ENCODE results near the gene OR2Z1. TPM values are rescaled to one million over a fixed set of nuclear protein-coding genes. Genes with fewer than 3 reads are reported as not detected.
"Not testable (repeated sequence)": the region's sequence is repeated elsewhere in the genome, so short reads cannot be mapped to it uniquely, and the experiment has no call there.

OR2Z1 gene
- polyA plus RNA-seq, 1 experiment = not detected

DNA sequence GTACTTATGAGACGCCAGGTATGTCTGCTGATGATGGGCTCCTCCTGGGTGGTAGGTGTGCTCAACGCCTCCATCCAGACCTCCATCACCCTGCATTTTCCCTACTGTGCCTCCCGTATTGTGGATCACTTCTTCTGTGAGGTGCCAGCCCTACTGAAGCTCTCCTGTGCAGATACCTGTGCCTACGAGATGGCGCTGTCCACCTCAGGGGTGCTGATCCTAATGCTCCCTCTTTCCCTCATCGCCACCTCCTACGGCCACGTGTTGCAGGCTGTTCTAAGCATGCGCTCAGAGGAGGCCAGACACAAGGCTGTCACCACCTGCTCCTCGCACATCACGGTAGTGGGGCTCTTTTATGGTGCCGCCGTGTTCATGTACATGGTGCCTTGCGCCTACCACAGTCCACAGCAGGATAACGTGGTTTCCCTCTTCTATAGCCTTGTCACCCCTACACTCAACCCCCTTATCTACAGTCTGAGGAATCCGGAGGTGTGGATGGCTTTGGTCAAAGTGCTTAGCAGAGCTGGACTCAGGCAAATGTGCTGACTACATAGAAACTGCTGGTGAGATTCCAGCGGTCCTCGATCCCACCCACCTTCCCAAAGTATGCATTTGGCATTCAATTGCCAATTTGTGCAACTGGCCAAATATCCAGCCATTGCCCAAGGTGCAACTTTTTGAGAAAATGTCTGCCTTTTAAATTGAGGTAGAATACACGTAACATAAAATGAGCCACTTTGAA lies 10.2 kb downstream of the OR2Z1 start:
- CTCF ChIA-PET = no interaction called here
- TF ChIP-seq, protein P1, sequence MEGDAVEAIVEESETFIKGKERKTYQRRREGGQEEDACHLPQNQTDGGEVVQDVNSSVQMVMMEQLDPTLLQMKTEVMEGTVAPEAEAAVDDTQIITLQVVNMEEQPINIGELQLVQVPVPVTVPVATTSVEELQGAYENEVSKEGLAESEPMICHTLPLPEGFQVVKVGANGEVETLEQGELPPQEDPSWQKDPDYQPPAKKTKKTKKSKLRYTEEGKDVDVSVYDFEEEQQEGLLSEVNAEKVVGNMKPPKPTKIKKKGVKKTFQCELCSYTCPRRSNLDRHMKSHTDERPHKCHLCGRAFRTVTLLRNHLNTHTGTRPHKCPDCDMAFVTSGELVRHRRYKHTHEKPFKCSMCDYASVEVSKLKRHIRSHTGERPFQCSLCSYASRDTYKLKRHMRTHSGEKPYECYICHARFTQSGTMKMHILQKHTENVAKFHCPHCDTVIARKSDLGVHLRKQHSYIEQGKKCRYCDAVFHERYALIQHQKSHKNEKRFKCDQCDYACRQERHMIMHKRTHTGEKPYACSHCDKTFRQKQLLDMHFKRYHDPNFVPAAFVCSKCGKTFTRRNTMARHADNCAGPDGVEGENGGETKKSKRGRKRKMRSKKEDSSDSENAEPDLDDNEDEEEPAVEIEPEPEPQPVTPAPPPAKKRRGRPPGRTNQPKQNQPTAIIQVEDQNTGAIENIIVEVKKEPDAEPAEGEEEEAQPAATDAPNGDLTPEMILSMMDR (IDR thresholded peaks at IDR 0.05; ENCODE audit: low read depth, low read length) = no peak

DNA sequence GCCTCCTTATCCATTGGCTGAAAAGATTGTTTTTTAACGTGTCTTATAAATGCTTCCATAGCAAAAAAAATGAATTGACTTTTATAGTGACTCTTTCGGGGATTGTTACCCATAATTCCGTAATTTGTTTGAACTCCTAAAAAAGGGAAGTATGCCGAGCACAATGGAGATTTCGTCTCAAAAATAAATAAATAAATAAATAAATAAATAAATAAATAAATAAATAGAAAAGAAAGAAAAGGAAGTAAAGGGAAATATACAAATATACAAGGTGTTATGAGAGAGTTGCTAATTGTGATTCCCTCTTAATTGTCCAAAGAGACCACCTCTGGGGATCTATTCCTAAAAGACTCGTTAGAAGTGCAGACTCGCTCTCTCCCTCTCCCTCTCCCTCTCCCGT lies 16.9 kb downstream of the OR2Z1 start:
- no peaks in the 10 kb centered on the region for H3K27me3 ChIP-seq (ENCODE audit: control insufficient read depth, insufficient read depth, low read length)
- TF ChIP-seq, protein P1 (IDR thresholded peaks at IDR 0.05; ENCODE audit: low read depth, low read length) = no peak
- H3K4me3 ChIP-seq (ENCODE audit: low read depth, low read length) = no peak overlapping the region
- H3K9me3 ChIP-seq (ENCODE audit: control insufficient read depth, insufficient read depth, low read length) = peaks cover 24% of the 10 kb centered on the region
- ChIA-PET CTCF (no interaction called here), POLR2A (no interaction called here)
- H3K27ac ChIP-seq (ENCODE audit: low read depth, low read length) = no peak overlapping the region
- DNase-seq (ENCODE audit: low read depth, low spot score) = no peak

More for the DNA sequence above, 10.2 kb downstream of the OR2Z1 start:
- no peak overlapping the region for H3K4me3 ChIP-seq (ENCODE audit: low read depth, low read length)
- no peak overlapping the region for H3K27ac ChIP-seq (ENCODE audit: low read depth, low read length)
- no peaks in the 10 kb centered on the region for H3K27me3 ChIP-seq (ENCODE audit: control insufficient read depth, insufficient read depth, low read length)
- DNase-seq (ENCODE audit: low read depth, low spot score) = no peak
- POLR2A ChIA-PET = interaction anchor here (0.7 kb wide), 1 partner anchor 88 kb away, joined by 3 read pairs; no protein-coding TSS in a partner anchor
- peaks cover 54% of the 10 kb centered on the region for H3K9me3 ChIP-seq (ENCODE audit: control insufficient read depth, insufficient read depth, low read length)

DNA sequence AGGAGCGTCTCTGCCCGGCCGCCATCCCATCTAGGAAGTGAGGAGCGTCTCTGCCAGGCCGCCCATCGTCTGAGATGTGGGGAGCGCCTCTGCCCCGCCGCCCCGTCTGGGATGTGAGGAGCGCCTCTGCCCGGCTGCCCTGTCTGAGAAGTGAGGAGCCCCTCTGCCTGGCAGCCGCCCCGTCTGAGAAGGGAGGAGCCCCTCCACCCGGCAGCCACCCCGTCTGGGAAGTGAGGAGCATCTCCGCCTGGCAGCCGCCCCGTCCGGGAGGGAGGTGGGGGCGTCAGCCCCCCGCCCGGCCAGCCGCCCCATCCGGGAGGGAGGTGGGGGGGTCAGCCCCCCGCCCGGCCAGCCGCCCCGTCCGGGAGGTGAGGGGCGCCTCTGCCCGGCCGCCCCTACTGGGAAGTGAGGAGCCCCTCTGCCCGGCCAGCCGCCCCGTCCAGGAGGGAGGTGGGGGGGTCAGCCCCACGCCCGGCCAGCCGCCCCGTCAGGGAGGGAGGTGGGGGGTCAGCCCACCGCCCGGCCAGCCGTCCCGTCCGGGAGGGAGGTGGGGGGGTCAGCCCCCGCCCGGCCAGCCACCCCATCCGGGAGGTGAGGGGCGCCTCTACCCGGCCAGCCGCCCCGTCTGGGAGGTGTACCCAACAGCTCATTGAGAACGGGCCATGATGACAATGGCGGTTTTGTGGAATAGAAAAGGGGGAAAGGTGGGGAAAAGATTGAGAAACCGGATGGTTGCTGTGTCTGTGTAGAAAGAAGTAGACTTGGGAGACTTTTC lies 18.0 kb downstream of the OR2Z1 start:
- H3K27me3 ChIP-seq (ENCODE audit: control insufficient read depth, insufficient read depth, low read length); H3K27ac ChIP-seq (ENCODE audit: low read depth, low read length); CTCF ChIA-PET; DNase-seq (ENCODE audit: low read depth, low spot score); POLR2A ChIA-PET; H3K4me3 ChIP-seq (ENCODE audit: low read depth, low read length): not testable (repeated sequence)
- H3K9me3 ChIP-seq (ENCODE audit: control insufficient read depth, insufficient read depth, low read length) = peaks cover 19% of the 10 kb centered on the region

DNA sequence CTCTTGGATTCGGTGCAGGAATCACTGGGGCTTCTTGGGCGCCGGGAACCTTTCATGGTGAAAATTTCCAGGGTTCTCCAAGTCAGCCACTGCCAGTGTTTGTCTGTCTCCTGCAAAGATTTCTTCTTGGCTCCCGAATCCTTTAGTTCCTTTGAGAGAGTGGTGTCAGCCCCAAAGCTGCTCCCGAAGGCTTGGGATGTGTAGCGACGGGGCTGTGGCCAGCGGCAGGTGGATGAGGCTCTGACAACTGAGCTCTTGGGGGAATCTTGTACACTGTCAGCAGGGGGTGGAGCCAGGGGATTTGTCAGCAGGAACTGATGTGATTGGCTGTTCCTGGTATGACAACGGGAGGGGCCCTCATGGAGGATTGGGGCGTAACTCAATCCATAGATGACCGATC lies 45.8 kb downstream of the OR2Z1 start:
- DNase-seq (ENCODE audit: low read depth, low spot score); H3K27me3 ChIP-seq (ENCODE audit: control insufficient read depth, insufficient read depth, low read length); POLR2A ChIA-PET; H3K9me3 ChIP-seq (ENCODE audit: control insufficient read depth, insufficient read depth, low read length); H3K4me3 ChIP-seq (ENCODE audit: low read depth, low read length); H3K27ac ChIP-seq (ENCODE audit: low read depth, low read length); CTCF ChIA-PET: not testable (repeated sequence)

DNA sequence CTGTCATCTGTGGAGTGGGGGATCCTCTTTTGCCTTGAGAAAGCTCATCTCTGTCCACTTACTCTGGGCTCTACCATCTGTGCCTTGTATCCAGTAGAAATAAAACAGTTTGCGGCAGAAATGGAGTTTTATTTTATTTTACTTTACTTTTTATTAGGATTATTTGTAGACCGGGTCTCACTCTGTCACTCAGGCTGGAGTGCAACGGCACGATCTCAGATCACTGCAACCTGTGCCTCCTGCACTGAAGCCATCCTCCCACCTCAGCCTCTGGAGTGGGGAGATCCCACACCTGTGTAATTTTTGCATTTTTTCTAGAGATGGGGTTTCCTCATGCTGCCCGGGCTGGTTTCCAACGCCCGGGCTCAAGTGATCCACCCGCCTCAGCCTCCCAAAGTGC lies 47.8 kb downstream of the OR2Z1 start:
- DNase-seq (ENCODE audit: low read depth, low spot score); H3K9me3 ChIP-seq (ENCODE audit: control insufficient read depth, insufficient read depth, low read length); H3K27ac ChIP-seq (ENCODE audit: low read depth, low read length); CTCF ChIA-PET; H3K27me3 ChIP-seq (ENCODE audit: control insufficient read depth, insufficient read depth, low read length); H3K4me3 ChIP-seq (ENCODE audit: low read depth, low read length); POLR2A ChIA-PET: not testable (repeated sequence)

DNA sequence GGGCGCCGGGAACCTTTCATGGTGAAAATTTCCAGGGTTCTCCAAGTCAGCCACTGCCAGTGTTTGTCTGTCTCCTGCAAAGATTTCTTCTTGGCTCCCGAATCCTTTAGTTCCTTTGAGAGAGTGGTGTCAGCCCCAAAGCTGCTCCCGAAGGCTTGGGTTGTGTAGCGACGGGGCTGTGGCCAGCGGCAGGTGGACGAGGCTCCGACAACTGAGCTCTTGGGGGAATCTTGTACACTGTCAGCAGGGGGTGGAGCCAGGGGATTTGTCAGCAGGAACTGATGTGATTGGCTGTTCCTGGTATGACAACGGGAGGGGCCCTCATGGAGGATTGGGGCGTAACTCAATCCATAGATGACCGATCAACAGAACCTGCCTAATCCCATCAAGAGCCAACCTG lies 52.2 kb downstream of the OR2Z1 start:
- H3K4me3 ChIP-seq (ENCODE audit: low read depth, low read length); H3K27ac ChIP-seq (ENCODE audit: low read depth, low read length); H3K27me3 ChIP-seq (ENCODE audit: control insufficient read depth, insufficient read depth, low read length); POLR2A ChIA-PET; H3K9me3 ChIP-seq (ENCODE audit: control insufficient read depth, insufficient read depth, low read length); CTCF ChIA-PET; DNase-seq (ENCODE audit: low read depth, low spot score): not testable (repeated sequence)

Small RNA genes lying within 50 kb of the gene (small RNA-seq; reads per million reads assigned to genes)
- gene AC012616.1 (ENCODE audit: insufficient read length, low read depth) = not detected

Other genes with a start within 250 kb of the OR2Z1 start
- not detected in 2 replicates for gene PRAM1, start 219.0 kb upstream of the OR2Z1 start, polyA plus RNA-seq (2011; rRNA removed)
- gene ZNF414, start 207.5 kb upstream of the OR2Z1 start, polyA plus RNA-seq (2011; rRNA removed) = 2.0 and 3.6 TPM in 2 replicates
- gene MYO1F, start 144.2 kb upstream of the OR2Z1 start, polyA plus RNA-seq (2011; rRNA removed) = 0.10 and 0.15 TPM in 2 replicates
- gene ADAMTS10, start 110.9 kb upstream of the OR2Z1 start, polyA plus RNA-seq (2011; rRNA removed) = 6.4 and 8.4 TPM in 2 replicates
- gene NFILZ, start 91.0 kb upstream of the OR2Z1 start, polyA plus RNA-seq (2011; rRNA removed) = not detected in 2 replicates
- gene ACTL9, start 22.8 kb upstream of the OR2Z1 start, polyA plus RNA-seq (2011; rRNA removed) = not detected in 2 replicates
- gene ZNF558, start 110.7 kb downstream of the OR2Z1 start, polyA plus RNA-seq (2011; rRNA removed) = 23.6 and 27.9 TPM in 2 replicates
- gene MBD3L1, start 110.7 kb downstream of the OR2Z1 start, polyA plus RNA-seq (2011; rRNA removed) = not detected in 2 replicates